Left renal cortex interstitium (tissue), 4 donors: ENCODE data around the gene OR52I2. TPM values are rescaled to one million over a fixed set of nuclear protein-coding genes. Genes with fewer than 3 reads are reported as not detected.

Experiments
- DNase-seq, 4 donors: peaks; one replicate each; pipeline ENCODE4 v3.0.0-alpha.2; 2013; ENCODE audit warnings: low read depth in 4 of 4, low spot score in 2 of 4, missing footprints in 1 of 4
- polyA plus RNA-seq, 4 donors: library from polyadenylated mRNA; unstranded; fragments of 120-200 nt; gene quantifications; one replicate each; pipeline ENCODE4 v1.2.1, GENCODE V29; 2013; ENCODE audit not compliant: insufficient read length in 4 of 4

Gene OR52I2
- polyA plus RNA-seq, 4 donors: not detected

- DNase-seq: peak; percentile 72 to 90 (median 84)
Measured at GRCh38 chr11:4607781-4608666, 26.5 kb downstream of the OR52I2 start, which contains the start of gene TRIM68. TRIM68 (minus strand) TSS chr11:4608231; CDS start chr11:4605504, 2,727 bp downstream.

DNA sequence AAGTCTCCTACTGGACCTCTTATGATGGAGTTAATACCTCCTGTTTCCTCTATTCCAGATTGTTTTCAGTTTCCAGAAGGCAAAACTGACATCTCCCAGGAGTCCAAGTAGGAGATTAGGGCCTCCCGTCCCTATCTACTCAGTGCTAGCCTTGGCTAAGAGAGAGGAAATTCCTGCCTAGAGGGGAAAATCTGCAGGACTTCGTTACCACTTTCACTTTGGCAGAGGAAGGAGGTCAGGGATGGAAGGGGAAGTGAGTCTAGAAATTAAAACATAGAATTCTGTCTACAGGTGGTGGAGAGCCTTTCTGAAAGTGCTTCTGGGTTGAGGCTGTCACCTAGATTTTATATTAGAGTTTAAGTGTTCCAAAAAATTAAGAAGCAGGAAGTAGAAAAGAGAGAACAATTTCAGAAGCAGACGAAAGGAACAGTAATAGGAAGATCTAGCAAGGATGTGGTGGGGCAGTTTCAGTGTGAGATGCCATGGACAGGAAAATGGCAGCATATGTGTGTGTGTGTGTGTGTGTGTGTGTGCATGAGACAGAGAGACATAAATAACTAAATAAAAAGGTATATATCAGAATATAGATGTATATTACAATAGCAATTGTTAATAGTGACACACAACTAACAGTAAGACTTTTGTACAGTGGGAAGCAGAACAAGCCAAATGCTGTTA, 28.9 kb downstream of the OR52I2 start:
- no peak for DNase-seq

DNA sequence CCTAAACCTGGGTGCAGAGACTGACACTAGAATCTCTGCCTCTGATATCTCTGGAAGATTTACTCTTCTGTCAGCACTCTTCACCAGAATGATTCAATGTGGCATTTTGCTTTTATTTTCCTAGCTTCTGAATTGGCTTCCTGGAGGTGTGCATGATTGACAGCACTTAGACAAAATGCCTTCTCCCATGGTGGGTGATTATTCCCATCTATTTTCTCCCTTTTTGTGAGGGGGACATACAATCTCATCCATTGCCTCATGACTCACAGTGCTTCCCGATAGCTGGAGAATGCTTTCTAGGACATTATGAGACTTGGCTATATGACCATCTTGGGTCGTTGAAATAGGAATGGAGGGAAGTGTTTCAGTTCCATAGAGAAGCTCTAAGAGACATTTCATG, 30.4 kb downstream of the OR52I2 start:
- no peak for DNase-seq

DNA sequence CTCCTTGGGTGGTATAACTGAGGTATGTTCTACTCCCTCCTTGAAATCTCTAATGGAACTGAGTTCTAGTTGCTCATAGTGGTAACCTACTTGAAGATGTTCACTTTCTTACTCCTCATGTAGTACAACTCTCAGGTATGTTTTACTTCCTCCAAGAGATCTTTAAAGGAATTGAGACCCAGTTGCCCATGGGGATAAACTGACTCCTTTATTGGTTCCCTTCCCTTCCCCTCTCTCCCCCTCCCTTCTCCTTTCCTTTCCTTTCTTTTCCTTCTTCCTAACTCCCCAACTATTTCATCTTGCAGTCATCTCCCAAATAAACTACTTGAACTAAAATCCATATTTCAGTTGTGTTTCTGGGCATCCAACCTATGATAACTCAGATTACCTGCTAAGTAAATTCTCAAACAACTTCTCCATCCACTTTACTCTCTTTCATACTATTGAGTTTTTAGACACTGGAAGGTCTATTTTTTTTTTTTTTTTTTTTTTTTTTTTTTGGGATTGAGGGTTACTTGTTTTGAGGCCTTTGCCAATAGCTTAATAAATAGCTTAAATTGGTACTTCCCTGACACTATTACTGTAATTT, 34.4 kb downstream of the OR52I2 start:
- no peak for DNase-seq

- no peak for DNase-seq
Measured at GRCh38 chr11:4619514-4619913, 38.0 kb downstream of the OR52I2 start.

GRCh38 chr11:4626207-4627099, 44.9 kb downstream of the OR52I2 start:
- peak in 2 of 4 donors; percentile 57 to 62 for DNase-seq

DNA sequence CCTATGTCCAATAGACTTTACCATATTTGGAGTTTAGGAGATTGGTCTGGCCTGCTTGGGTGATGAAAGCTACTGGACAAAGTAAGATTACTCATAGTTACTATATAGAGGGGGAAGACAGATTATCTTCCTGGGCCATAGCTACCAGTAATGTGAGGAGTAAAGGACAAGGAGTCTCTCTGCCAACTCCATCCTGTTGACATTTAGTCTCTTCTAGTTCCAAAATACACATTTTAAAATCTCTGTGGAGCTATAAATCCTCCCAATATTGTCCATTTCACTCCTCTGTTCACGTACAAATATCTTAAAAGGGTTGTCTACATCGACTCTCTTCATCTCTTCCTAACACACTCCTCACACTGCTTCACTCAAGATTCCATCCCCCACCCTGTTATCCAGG, 54.6 kb downstream of the OR52I2 start:
- DNase-seq: no peak

DNA sequence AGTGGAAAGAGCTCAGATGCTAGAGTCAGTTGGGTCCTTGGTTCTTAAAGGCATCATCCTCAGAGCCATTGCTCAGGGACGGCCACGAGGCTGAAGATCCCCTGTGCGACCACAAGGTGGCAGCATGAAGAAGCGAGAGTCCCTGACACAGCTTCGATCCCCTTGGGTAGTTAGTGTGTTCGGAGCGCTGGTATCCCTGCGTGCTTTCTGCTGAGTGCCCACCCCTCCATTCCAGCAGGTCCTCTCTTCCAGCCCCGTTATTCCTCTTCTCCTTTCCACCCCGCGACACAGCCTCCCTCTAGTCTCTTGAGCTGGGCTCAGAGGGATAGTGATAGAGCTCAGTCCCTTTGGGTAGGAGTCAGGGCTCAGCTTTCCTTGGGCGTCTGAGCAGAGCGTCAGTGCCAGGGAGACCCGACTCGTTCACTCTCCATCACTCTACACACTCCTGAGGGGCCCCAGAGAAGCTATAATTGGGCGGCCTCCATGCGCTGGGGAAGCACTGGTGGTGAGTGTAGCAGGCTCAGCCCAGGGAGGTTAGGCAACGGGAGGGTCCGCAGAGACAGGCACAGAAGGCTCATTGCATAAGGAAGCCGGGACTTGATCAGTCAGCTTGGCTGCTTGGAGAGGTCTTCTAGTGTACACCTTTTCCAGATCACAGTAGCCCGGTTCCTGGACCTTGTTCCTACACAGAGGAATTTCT, 55.6 kb downstream of the OR52I2 start, which contains the start of gene OR51D1:
Gene OR51D1, plus strand, starts transcription at position 516 of the 700 bp plus-strand sequence. CDS start 2,314 bp downstream, outside the sequence.
- DNase-seq: peak in 3 of 4 donors; percentile 60 to 75 (median 69)

DNA sequence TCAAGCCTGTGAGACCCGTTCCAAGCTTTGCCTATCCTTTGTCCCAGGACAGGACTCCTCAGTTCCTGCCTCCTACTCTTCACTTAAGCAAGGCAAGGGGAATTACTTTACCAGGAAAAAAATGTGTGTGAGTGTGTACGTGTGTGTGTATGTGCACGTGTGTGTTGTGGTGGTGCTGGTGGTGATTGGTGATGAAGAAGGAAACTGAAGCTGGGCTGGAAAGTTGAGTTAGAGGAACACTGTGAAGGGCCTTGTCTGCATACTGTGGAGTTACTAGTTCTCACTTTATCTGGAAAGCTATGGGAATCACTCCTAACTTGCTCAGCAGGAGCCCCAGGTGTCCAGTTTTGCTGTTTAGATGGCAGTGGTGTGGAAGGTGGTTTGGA, 56.1 kb downstream of the OR52I2 start:
- no peak for DNase-seq

GRCh38 chr11:4639931-4640330, 58.4 kb downstream of the OR52I2 start:
- DNase-seq: no peak

DNA sequence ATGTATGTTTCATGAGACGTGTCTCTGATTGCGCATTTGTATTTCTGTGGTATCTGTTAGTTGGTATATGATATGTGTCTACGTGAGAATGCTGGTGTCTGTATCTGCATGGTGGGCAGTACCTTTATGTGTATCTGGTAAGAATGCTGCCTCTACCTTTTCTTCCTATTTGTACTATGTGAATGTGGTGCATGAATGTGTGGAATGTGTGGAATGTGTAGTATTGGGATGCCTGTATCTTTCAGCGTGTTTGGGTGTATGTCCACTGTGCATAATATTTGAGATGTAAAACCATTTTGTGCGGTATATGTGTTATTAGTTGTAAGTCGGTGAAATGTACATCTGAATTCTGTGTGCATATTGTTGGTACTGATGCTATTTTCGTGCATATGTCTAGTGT, 60.0 kb downstream of the OR52I2 start:
- DNase-seq: no peak

GRCh38 chr11:4642043-4642442, 60.5 kb downstream of the OR52I2 start:
- DNase-seq: no peak

Other genes with a start within 250 kb of the OR52I2 start
- not detected for gene OR52B4, start 213.4 kb upstream of the OR52I2 start, polyA plus RNA-seq
- 10 to 100 TPM; 18.5 to 26.3 (median 22.7) TPM for gene TRIM21, start 188.0 kb upstream of the OR52I2 start, polyA plus RNA-seq
- not detected for gene OR52K2, start 132.4 kb upstream of the OR52I2 start, polyA plus RNA-seq
- under 1 TPM; 0.06 to 0.32 (median 0.19) TPM for gene OR52K1, start 99.1 kb upstream of the OR52I2 start, polyA plus RNA-seq
- not detected for gene OR52M1, start 36.6 kb upstream of the OR52I2 start, polyA plus RNA-seq
- gene OR52I1, start 12.3 kb downstream of the OR52I2 start, polyA plus RNA-seq: under 1 TPM in 2 of 4 donors, not detected in 2; 0.03 to 0.09 TPM
- 10 to 100 TPM; 19.7 to 25.3 (median 22.9) TPM for gene TRIM68, start 26.5 kb downstream of the OR52I2 start, polyA plus RNA-seq
- gene OR51D1, start 55.7 kb downstream of the OR52I2 start, polyA plus RNA-seq: not detected
- gene OR51E1, start 62.2 kb downstream of the OR52I2 start, polyA plus RNA-seq: 1 to 10 TPM; 1.5 to 1.9 (median 1.7) TPM
- gene OR51E2, start 116.1 kb downstream of the OR52I2 start, polyA plus RNA-seq: under 1 TPM; 0.65 to 0.82 (median 0.70) TPM
- under 1 TPM in 3 of 4 donors, not detected in 1; 0.25 to 0.65 (median 0.43) TPM for gene MMP26, start 123.0 kb downstream of the OR52I2 start, polyA plus RNA-seq
- not detected for gene OR51F1, start 188.2 kb downstream of the OR52I2 start, polyA plus RNA-seq
- gene OR52R1, start 222.6 kb downstream of the OR52I2 start, polyA plus RNA-seq: not detected
- not detected for gene OR51F2, start 239.6 kb downstream of the OR52I2 start, polyA plus RNA-seq